HG03103 (cell line): ENCODE measurements around the gene RXFP3.
"Not testable (repeated sequence)": the region's sequence is repeated elsewhere in the genome, so short reads cannot be mapped to it uniquely, and the experiment has no call there.

Experiments
- ATAC-seq: cut with Tn5 transposase; IDR thresholded peaks from one replicate; pipeline ENCODE4 v1.9.1; 2021; ENCODE audit warnings: low read depth; ENCODE audit not compliant: unreplicated experiment

The RXFP3 gene

DNA sequence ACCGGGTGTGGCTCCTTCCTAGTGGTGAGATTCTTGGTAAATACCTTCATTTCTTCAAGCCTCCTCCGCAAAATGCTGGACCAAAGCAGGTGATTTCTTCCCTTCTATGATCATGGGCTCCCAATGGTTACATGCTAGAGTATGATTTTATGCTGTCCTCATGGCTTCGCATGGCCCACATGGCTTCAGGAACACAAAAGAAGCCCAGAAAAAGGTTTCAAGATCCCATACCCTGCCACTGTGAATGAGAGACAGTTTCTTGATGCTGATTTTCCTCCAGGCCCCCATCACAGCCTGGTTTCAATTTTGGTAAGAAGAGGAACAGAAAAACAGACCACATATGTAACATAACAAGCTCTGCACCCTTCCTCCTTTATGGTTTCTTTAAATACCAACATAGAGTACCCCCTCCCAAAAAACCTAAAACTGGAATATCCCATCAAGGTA lies 2.4 kb upstream of the RXFP3 start:
- ATAC-seq: peak; percentile 78

DNA sequence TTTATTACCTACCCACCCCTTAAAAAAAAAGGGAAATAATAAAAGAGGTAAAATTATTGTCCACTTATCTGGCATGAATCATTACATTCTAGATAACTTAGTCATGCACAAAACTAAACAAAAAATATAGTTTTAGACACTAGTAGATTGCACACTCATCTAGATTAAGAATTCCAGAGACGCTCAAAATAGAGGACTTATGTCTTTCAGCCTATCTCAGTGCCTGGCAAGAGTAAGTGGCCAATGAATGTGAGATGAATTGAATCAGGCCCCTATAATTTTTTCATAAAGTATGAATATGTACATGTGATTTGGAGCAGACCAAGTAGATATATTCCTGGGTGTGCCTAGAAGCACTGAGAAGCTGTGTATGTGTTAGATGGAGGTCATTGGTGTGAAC lies 2.0 kb upstream of the RXFP3 start:
- peak; percentile 14 for ATAC-seq

DNA sequence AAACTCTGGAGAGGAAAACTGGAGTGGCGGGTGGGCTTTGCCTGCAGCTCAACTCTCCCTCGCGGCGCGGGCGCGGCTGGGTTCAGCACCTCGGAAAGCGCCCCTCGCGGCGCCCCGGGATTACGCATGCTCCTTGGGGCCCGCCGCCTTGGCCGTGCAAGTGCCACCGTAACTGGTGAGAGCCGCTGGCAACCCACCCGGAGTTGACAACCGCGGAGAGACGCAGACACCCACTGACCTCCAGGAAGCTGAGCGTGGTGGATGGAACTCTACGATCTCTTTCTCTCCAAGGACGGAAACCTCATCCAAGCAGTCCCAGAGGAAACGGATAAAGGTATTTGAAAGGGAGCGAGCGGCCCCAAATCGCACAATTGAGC lies 194 bp upstream of the RXFP3 start:
- ATAC-seq: no peak

DNA sequence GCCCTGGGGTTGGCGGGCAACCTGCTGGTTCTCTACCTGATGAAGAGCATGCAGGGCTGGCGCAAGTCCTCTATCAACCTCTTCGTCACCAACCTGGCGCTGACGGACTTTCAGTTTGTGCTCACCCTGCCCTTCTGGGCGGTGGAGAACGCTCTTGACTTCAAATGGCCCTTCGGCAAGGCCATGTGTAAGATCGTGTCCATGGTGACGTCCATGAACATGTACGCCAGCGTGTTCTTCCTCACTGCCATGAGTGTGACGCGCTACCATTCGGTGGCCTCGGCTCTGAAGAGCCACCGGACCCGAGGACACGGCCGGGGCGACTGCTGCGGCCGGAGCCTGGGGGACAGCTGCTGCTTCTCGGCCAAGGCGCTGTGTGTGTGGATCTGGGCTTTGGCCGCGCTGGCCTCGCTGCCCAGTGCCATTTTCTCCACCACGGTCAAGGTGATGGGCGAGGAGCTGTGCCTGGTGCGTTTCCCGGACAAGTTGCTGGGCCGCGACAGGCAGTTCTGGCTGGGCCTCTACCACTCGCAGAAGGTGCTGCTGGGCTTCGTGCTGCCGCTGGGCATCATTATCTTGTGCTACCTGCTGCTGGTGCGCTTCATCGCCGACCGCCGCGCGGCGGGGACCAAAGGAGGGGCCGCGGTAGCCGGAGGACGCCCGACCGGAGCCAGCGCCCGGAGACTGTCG lies 976 bp downstream of the RXFP3 start:
- ATAC-seq: no peak

DNA sequence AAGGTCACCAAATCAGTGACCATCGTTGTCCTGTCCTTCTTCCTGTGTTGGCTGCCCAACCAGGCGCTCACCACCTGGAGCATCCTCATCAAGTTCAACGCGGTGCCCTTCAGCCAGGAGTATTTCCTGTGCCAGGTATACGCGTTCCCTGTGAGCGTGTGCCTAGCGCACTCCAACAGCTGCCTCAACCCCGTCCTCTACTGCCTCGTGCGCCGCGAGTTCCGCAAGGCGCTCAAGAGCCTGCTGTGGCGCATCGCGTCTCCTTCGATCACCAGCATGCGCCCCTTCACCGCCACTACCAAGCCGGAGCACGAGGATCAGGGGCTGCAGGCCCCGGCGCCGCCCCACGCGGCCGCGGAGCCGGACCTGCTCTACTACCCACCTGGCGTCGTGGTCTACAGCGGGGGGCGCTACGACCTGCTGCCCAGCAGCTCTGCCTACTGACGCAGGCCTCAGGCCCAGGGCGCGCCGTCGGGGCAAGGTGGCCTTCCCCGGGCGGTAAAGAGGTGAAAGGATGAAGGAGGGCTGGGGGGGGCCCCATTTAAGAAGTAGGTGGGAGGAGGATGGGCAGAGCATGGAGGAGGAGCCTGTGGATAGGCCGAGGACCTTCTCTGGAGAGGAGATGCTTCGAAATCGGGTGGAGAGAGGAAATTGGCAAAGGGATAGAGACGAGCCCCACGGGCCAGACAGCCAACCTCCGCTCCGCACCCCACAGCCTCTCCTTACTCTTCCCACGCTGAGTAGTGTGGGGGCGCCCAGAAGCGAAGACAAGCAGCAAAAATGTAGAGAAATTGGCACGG lies 1.7 kb downstream of the RXFP3 start:
- no peak for ATAC-seq

DNA sequence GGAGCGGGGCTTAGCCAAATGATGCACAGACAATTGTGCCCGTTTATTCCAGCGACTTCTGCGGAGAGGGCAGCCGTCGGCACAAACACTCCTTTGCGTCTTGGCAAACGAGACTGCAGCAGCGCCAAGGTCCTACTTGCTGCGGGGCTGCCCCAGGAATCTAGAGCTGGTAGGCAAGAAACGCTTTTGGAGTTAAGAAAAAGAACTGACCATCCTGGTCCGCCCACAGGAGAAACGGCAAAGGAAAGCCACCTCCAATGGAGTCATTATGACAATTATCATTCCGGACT lies 2.3 kb downstream of the RXFP3 start:
- ATAC-seq: no peak

DNA sequence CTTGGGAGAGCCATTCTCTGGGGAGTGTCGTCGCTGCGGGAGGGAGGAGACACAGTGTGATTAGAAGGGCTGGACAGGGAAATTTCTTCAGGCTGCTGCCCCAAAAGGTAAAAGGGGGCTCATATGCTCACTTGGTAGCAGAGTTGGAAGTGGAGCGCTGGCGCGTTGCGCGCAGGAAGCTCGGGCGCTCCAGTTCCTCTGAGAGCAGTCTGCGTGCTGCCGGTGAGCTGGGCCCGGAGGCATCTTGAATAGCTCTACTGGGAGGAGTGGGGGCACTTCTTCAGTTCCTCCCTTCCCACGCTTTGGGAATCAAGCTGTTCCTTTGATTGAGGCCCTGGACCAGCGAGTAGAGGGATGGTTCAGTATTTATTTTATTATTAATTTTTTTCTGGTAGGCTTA lies 2.7 kb downstream of the RXFP3 start:
- ATAC-seq: no peak

DNA sequence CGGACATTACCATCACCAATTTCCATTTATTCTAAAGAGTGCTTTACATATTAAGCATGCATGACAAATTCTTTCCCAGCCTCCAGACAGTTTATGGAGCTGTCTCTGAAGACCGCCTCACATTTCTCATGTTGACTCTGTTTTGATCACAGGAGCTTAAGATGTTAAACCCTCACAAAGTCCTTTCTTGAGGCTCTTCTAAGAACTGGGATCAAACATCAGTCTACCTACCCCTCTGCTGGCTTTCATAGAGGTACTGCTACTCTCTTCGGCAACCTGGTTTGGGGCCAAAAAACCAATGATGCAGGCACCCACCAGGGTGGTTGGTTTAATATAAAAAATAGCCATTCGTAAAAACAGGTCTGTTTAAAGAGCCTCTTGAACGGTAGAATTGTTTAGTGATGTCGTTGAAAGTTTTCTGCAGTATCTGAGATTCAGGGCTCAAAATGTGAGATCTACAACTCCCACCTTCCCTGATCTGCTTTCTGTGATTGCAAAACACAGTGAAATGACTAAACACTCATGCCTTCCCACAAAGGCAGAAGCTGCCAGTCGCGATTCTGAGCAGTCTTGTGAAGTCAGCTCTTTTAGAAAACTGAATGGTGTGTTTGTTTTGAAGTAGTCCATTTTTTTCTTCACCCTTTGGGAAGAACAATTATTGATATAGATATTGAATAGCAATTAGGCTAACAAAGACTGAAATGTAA lies 3.5 kb downstream of the RXFP3 start:
- ATAC-seq: no peak

DNA sequence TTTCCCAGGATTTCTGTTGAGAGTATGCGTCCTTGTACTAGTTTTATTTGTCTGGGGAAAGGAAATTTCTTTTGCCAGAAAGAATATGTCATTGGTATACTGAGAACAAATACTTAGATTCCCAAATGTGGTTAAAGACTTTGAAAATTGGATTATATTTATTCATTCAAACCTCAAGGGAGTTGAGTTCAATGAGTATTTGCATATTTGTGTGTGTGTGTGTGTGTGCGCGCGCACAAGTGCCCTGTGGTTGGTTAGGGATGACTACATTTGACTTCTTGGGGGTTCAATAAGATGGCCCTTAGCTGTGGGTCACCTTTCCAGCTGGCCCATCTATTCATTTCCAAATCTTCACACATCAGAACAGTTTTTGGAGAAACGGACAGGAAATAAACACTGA lies 4.9 kb downstream of the RXFP3 start:
- no peak for ATAC-seq

DNA sequence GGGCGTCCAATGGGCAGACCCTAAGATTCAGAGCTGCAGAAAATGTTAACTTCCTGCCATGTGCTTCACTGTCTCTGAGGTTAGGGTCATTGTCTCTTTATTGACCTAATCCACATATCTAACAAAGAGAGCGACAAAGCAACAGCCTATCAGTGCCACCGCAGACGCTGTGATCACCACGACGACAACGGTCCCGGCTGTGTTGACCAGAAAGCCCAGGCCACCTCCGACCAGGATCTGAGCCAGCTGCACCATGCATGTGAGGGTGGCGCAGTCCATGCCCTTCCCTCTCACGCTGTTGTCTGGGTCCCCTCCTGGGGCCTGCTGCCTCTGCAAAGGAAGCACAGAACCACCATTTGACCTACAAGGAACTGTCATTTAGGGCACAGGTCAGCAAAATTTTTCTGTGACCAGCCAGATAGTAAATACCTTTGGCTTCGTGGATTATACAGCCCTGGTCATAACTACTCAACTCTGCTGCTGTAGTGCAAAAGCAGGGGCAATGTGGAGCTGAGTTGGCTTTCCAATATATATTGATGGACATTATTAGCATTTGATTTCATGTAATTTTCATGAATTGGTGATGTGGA lies 8.5 kb downstream of the RXFP3 start:
- ATAC-seq: no peak

DNA sequence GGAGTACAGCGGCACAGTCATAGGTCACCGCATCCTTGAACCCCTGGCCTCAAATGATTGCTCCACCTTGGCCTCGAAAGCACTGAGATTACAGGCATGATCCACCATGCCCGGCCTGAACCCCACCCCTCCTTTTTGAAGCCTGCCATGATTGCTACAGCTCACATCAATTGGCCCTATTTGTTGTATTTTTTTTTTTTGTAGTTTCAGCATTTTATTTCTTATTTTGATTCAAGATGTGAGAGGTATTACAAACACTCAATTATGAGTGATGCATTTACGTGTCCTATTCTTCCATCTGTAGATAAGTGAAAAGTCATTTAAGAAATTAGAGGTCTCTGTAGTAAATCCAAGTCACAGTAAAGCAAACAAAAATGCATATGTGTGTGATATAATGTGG lies 16.0 kb downstream of the RXFP3 start:
- not testable (repeated sequence) for ATAC-seq

DNA sequence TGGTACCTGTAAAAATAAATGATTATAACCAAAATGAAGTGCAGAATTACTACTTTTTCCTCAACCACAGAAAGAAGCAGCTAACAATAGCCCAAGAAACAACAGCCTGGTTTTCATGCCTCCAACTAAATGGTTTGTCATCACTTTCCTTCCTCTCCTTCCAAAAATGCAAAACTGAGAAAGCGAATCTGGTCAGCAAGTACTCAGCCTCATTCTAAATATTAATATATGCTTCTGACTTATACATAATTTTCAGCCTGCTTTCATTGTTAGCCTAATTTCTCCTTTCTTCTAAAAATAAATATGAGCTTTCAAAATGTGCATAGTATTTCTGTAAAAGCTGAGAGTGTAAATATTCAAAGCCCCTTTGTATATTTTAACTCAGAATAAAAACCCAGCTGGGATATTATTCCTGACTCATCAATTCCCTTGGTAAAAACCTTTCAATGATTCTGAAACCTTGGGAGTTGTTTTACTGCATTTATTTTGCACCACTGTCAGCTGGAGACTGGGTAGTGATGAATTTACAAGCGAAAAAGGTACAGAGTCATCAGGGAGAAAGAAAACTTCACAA lies 21.5 kb downstream of the RXFP3 start:
- no peak for ATAC-seq

DNA sequence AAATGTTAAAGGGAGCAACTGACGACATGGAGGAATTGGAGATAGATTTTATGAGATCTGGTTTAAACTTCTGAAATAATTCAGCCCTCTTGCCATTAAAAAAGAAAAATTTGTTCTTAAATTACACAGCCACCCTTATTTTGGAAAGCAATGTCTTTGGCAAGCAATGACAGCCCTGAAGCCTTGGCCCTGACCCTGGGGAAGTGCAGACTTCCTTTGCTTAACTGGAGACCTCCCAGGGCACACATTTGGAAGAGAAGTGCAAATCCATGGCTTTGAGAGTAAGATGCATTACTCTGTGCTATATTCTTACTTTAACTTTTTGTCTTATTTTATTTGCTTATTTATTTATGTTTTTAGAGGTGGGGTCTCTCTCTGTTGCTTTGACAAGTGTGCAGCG lies 22.0 kb downstream of the RXFP3 start:
- ATAC-seq: no peak

DNA sequence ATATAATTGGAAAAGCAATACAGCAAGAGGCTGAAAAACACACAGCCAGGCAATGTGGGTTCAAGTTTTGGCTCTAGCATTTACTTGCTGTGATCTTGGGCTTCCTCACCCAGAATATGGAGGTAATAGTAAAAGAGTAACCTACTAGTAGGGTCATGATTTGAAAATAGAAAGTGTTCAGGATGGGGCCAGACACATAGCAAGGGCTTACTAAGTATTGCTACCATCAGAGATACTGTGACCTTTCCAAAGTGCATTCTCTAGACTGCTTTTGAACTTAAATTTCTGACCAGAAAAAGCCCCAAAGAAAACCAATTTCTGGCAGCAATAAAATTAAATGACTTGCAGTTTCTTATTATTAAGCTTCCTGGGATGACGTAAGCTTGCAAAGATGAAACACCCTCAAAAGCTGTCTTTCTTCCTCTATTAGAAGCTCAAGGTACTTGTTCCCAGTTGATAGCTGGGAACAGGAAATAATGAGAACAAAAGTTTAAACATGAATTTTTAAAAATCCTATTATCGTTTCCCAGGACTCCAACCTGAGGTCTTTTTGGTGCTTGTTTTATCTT lies 28.0 kb downstream of the RXFP3 start:
- ATAC-seq: no peak

DNA sequence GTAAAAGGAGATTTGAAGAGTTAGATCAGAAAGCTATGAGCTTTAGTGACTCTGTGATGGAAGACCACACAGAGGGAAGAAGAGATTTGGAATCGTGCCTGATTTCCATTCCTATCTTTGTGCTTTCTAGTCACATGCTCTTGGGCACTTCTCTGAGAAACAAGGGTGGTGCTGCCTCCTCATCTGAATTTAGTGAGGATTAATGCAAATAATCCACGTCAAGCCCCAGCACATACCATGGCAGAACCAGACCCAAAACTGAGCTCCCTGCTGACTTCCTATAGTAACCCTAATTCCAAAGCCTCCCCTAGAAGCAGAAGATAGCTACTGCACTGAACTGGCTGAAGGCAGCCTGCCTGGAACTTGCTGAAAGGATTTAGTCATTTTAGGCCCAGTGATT lies 30.6 kb downstream of the RXFP3 start:
- ATAC-seq: no peak

DNA sequence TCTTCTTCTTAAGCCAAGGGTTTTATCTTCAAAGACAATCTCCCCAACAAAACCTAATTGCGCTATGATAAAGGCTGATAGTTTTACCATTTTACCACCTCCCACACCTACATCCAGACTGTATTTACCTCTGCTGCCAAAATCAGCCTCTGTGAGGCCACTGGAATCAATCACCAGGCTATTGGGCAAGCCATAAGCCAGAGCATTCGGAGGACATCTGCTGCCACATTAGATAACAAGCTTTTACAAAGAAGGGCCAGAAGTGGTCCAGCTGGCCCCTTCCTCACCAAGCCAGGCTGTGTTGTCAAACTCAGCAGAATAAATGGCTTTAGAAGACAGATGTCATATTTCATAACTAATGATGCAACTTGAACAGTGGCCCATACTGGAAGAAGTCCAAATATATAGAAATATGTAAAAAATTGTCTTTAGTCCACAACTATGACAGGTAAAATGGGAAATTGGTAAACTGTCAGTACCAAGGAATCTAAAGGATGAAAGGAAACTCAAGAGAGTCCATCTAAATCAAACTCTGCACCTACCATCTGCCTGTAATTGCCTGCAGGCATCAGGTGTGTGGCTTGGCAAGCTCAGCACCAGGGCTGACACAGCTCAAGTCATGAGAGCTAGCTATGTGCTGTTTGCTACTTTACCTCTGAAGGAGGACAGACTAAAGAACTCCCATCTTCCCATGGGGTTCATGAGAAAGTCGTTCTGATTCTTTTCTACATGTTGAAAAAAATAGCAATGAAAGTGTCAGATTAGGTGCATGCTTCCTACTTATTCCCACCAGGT lies 32.2 kb downstream of the RXFP3 start:
- ATAC-seq: no peak

DNA sequence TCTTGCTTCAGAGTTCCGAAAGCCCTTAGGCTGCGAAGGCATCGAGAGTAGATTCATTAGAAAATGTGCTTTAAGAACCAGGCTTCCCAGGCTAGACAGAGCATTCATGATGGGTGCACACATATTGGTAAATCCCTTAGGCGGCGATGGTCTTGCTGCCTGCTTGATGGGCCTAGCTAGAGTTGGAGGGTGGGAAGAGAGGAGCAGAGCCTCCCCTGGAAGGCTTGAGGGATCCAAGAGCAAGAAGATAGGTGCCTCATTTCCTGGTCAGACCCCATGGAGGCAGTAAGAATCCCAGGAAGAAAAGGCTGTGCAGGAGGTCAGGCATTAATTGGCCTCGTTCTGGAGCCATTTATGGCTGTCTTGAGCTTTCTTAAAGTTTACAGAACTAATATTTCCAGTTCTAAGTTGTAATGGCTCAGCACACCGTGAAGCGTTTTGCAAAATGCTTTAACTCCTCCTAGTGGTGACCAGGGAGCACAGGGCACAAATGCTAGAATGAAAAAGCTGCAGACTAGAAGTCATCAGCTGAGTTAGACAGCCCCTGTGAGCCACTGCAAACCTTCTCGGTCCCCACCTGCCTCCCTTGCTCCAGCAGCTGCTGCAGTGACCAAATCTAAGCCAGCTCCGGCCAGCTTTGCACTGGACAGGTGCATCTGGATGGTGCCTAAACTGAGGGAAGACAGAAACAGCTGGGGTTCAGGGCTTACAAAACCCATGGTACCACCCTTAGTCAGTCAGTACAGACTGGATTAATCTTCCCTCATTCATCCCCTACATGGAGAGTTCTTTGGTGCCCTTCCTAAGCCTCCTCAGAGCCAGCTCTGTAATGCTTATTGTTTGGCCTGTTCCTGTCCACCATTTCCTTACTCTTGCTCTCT lies 33.6 kb downstream of the RXFP3 start:
- ATAC-seq: peak; percentile 70

DNA sequence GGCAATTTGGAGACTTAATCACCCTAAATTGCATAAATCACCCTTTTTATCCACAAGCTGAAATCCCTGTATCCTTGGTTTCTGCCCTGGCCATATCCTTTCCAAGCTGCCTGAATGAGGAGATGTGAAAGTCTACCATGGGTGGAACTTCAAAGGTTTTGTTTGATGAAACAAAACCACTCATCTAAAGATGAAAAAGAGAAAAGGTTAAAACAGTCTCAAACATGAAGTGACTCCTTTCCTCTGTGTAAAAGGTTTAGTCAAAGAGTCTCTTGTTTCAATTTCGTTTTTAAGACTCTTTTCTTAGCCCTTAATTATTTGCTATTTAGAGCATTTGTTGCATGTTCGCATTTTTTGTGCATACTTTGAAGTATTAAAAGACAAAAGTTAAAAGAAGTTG lies 37.1 kb downstream of the RXFP3 start:
- no peak for ATAC-seq

DNA sequence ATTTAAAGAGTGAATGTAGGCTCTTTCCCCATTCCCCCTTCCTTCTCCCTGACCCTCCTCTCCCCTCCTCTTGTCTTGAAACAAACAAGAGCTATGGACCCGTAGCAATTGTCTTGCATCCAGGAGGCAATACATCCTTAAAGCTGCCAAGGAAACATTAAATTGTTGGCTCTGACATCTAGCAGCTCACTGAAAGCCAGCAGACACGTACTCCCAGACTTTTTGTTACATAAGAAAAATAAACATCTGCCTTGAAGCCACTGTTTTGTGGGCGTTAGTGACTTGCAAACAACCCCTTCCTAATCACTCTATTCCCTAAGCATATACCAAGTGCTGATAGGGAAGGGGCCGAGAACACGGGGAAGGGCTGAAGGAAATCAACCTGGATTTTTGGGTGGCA lies 39.7 kb downstream of the RXFP3 start:
- no peak for ATAC-seq
